Left renal cortex interstitium (tissue), 4 donors: ENCODE measurements around the gene SLC35E2B. TPM values are rescaled to one million over a fixed set of nuclear protein-coding genes. Genes with fewer than 3 reads are reported as not detected.
A peak's percentile ranks its signal among the peaks of the same experiment; 100 is the strongest.

Experiments
- DNase-seq, 4 donors: peaks; one replicate each; pipeline ENCODE4 v3.0.0-alpha.2; 2013; ENCODE audit warnings: low read depth in 4 of 4, low spot score in 2 of 4, missing footprints in 1 of 4
- polyA plus RNA-seq, 4 donors: library from polyadenylated mRNA; unstranded; fragments of 120-200 nt; gene quantifications; one replicate each; pipeline ENCODE4 v1.2.1, GENCODE V29; 2013; ENCODE audit not compliant: insufficient read length in 4 of 4

The SLC35E2B gene
- polyA plus RNA-seq, 4 donors = 56.5 to 111 (median 82.2) TPM

DNA sequence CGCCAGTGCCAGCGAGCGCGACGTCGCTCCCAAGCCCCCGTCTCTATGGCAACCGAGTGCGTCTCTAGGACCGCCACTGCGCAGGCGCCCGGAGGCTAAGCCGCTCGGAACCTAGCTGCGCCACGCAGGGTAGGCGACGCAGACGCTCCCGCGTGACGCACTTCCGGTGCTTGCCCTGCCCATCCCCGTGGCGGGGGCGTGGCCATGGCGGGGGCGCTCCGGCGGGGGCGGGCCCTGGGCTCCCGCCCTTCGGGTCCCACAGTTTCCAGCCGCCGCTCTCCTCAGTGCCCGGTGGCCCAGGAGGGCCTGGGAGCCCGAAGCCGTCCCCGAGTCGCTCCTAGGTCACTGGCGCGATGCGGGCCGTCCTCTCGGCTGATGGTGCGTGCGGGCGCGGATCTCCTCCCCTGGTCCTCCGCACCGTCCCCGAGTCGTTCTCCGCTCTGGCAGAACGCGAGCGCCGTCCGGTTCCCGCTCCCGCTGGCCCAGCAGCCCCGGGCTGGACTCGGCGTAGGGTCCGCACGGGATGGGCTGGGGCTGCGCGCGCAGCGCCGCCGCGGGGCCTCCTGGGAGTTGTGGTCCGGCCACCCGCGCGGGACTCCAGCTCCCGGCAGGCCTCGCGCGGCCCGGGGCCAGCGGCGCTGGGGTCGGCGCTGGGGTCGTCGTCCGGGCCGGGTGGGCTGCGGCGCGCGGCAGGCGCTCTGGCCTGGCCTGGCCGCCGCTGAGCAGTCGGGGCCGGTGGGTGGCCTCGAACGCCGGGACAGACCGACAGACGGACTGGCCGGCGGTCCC lies 77.1 kb downstream of the SLC35E2B start, which contains the start of gene MIB2:
MIB2 (plus strand) TSS at position 245 of the 789 bp plus-strand sequence. CDS start 7,953 bp downstream, outside the sequence.
- DNase-seq = peak in 3 of 4 donors; percentile 86 to 91 (median 86)

DNA sequence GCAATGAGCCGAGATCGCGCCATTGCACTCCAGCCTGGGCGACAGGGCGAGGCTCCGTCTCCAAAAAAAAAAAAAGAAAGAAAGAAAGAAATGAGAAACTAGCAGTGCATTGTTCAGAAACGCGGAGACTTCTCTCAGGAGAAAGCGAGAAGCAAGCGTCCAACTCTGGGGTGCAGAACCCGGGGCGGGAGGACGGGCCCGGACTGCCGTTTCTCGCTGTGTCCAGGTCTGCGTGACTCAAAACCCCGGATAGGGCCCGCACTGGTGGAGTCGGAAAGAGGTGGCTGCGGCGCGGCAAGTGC lies 77.7 kb downstream of the SLC35E2B start:
- DNase-seq = no peak

DNA sequence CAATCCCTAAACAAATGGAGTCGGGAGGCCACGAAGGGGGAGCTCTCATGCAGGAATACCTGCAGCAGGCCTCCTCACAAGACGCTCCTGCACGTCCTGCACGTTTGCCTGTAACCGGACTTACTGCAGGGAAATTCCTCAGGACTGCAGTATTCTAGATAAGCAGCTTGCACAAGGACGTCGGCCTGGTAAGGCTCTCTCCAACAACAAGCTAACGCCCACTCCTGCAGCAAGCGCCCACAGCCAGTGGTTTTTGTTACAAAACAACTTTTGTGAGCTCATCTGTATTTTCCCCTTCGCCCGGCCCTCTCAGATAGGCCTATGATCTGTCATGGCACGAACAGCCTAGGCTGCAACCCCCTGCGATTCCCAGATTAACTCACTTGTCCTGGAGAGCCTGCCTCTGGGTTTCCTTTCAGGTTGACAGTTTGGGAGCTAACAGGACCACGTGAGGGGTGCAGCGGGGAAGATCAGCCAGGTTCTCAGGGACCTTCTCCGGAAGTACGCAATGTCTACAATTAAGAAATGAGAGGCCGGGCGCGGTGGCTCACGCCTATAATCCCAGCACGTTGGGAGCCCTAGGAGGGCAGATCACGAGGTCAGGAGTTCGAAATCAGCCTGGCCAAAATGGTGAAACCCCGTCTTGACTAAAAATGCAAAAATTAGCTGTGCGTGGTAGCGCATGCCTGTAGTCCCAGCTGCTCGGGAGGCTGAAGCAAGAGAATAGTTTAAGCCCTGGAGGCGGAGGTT lies 78.2 kb downstream of the SLC35E2B start:
- DNase-seq = no peak

DNA sequence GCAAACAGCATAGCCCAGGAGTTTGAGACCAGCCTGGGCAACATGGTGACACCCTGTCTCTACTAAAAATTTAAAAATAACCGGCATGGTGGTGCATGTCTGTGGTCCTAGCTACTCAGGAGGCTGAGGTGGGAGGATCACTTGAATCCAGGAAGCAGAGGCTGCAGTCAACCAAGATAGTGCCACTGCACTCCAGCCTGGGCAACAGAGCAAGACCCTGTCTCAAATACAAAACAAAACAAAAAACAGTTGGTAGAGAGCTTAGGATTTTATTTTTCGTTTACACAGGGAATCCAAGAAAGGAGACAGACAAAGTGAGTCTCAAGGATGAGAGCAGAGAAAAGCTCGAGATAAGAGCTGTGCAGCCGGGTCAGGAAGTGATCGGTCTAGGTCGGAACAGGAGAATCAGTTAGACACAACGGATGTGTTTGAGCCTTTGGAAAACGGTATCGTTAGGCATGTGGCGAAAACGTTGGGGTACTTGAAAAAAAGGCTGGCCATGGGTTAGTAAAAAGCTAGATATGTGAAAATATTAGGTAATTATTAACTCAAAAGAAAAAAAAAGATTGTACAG lies 79.0 kb downstream of the SLC35E2B start:
- DNase-seq = no peak

DNA sequence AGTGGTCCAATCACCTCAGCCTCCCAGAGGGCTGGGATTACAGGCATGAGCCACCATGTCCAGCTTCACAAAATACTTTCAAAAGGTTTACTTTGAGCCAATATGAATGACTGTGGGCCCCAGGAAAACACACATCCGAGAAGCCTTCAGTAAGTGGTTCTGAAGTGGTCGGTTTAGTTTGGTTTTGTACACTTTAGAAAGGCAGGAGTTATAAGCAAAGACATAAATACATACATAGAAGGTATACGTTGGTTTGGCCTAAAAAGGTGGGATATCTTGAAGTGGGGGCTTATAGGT lies 80.5 kb downstream of the SLC35E2B start:
- DNase-seq = no peak

DNA sequence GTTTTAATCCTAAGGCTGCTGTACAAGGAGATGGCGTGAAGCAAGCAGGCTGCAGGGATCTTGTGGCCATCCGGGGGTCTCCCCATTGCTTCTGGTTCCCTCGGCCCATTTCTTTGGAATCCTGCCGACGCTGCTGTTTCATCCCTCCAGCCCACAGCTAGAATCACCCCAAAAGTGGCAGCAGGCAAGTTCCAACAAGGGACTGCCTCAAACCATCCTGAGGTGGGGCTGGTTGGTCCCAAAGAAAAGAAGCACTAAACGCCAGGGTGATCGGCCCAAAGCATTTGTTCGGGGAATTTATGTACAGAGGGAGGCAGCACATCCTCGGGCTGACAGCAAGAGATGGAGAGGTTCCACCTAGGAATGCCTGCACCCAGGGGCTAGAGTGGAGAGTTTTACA lies 81.8 kb downstream of the SLC35E2B start:
- no peak for DNase-seq

DNA sequence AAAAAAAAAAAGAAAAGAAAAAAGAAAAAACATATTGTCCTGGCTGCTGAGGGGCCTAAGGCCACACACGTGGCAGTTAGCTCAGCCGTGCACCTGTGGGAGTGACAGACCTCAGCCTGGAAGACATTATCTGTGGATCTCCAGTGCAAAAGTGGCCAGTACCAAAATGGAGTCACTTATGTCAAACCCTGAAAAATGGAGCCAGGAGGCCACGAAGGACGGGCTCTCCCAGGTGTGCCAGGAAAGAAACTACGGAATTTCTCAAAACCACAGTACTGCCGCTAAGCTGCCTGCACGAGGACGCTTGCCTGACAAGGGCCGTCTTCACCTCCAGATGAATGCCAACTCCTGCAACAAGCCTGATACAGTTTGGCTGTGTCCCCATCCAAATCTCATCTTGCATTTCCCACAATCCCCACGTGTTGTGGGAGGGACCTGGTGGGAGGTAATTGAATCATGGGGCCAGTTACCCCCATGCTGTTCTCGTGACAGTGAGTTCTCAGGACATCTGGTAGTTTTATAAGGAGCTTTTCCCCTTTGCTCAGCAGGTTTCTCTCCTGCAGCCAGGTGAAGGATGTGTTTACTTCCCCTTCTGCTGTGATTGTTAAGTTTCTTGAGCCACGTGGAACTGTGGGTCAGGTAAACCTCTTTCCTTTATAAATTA lies 82.6 kb downstream of the SLC35E2B start:
- no peak for DNase-seq

Other genes with a start within 250 kb of the SLC35E2B start
- 1 to 10 TPM; 2.6 to 3.7 (median 2.9) TPM for gene ATAD3C, start 243.1 kb downstream of the SLC35E2B start, polyA plus RNA-seq
- 10 to 100 TPM in 3 of 4 donors, 1 to 10 TPM in 1; 9.4 to 29.9 (median 20.5) TPM for gene ATAD3B, start 221.0 kb downstream of the SLC35E2B start, polyA plus RNA-seq
- gene ATAD3A, start 180.6 kb downstream of the SLC35E2B start, polyA plus RNA-seq = 10 to 100 TPM; 15.8 to 31.6 (median 24.4) TPM
- 1 to 10 TPM; 4.3 to 8.4 (median 7.3) TPM for gene TMEM240, start 152.2 kb downstream of the SLC35E2B start, polyA plus RNA-seq
- gene SSU72, start 117.9 kb downstream of the SLC35E2B start, polyA plus RNA-seq = 10 to 100 TPM; 76.6 to 95.9 (median 82.9) TPM
- 1 to 10 TPM; 1.6 to 5.1 (median 4.0) TPM for gene FNDC10, start 92.7 kb downstream of the SLC35E2B start, polyA plus RNA-seq
- 10 to 100 TPM; 23.5 to 90.7 (median 55.8) TPM for gene MIB2, start 77.3 kb downstream of the SLC35E2B start, polyA plus RNA-seq
- gene MMP23B, start 60.6 kb downstream of the SLC35E2B start, polyA plus RNA-seq = 10 to 100 TPM; 16.0 to 54.0 (median 37.4) TPM
- 10 to 100 TPM; 36.8 to 47.7 (median 42.4) TPM for gene CDK11B, start 33.8 kb downstream of the SLC35E2B start, polyA plus RNA-seq
- 10 to 100 TPM; 22.8 to 42.1 (median 32.4) TPM for gene CDK11A, start 31.6 kb upstream of the SLC35E2B start, polyA plus RNA-seq
- 10 to 100 TPM; 40.8 to 62.0 (median 50.9) TPM for gene NADK, start 85.7 kb upstream of the SLC35E2B start, polyA plus RNA-seq
- 100 to 1,000 TPM; 261 to 315 (median 282) TPM for gene GNB1, start 198.3 kb upstream of the SLC35E2B start, polyA plus RNA-seq
- 1 to 10 TPM in 2 of 4 donors, under 1 TPM in 2; 0.27 to 1.4 (median 0.70) TPM for gene CALML6, start 222.5 kb upstream of the SLC35E2B start, polyA plus RNA-seq
- gene TMEM52, start 226.5 kb upstream of the SLC35E2B start, polyA plus RNA-seq = 1 to 10 TPM in 3 of 4 donors, under 1 TPM in 1; 0.85 to 2.8 (median 1.5) TPM